Panc1 (cell line): Measurements from ENCODE around the gene RRP8. TPM values are rescaled to one million over a fixed set of nuclear protein-coding genes. Genes with fewer than 3 reads are reported as not detected.

Source experiments
- ATAC-seq: fragments of 200-7000 bp; cut with Tn5 transposase; 2 replicates; pipeline ENCODE4 v1.9.1; 2020; ENCODE audit warnings: mild to moderate bottlenecking, moderate library complexity
- BruUV-seq: library from RNA; stranded (reverse); fragments of 400-500 nt; replicated peaks from 2 replicates; lab custom pipeline; 2021; lab: Mats Ljungman, UMichigan
- CTCF ChIA-PET: fragments of 300-600 bp; sonication (Branson Sonifier 250); formaldehyde crosslinking; loops from one replicate; lab custom pipeline; 2022; ENCODE audit warnings: antibody characterized with exemption; lab: Charles Lee
- POLR2A ChIA-PET: fragments of 300-600 bp; sonication (Branson Sonifier 250); formaldehyde crosslinking; loops from one replicate; lab custom pipeline; 2022; ENCODE audit warnings: antibody characterized with exemption; lab: Charles Lee
- DNase-seq: peaks from one replicate; pipeline ENCODE4 v3.0.0-alpha.2; 2010; ENCODE audit warnings: low read depth, low spot score
- H3K27ac ChIP-seq: 2 replicates; pipeline ENCODE4 v1.5.1; 2011; ENCODE audit warnings: mild to moderate bottlenecking, low read length, inconsistent platforms
- H3K27me3 ChIP-seq: fragments of 200-500 bp; sonication (Bioruptor generic); 2 replicates; pipeline ENCODE4 v1.6.0; 2014; ENCODE audit warnings: low read length, inconsistent platforms; ENCODE audit not compliant: control insufficient read depth, insufficient read depth
- H3K36me3 ChIP-seq: fragments of 200-500 bp; sonication (Bioruptor generic); 2 replicates; pipeline ENCODE4 v1.5.1; 2014; ENCODE audit warnings: inconsistent platforms, mild to moderate bottlenecking, low read length, moderate library complexity; ENCODE audit not compliant: control insufficient read depth, insufficient read depth
- H3K4me1 ChIP-seq: 2 replicates; pipeline ENCODE4 v1.5.1; 2011; ENCODE audit warnings: inconsistent platforms, mild to moderate bottlenecking, low read length, moderate library complexity; ENCODE audit not compliant: control insufficient read depth, insufficient read depth
- H3K4me3 ChIP-seq, 2 experiments: 2 replicates each; pipeline ENCODE4 v1.5.1; 2011 to 2012; ENCODE audit warnings: low read depth in 2 of 2, low read length in 2 of 2, mild to moderate bottlenecking in 2 of 2, inconsistent platforms in 1 of 2, moderate library complexity in 1 of 2
- H3K9me3 ChIP-seq: fragments of 200-500 bp; sonication (Bioruptor generic); 2 replicates; pipeline ENCODE4 v1.5.1; 2014; ENCODE audit warnings: low read depth, mild to moderate bottlenecking, inconsistent platforms, low read length, moderate library complexity; ENCODE audit not compliant: control insufficient read depth, insufficient read depth
- POLR2AphosphoS5 ChIP-seq: IDR thresholded peaks from 2 replicates; pipeline ENCODE4 v1.6.1; 2012; ENCODE audit warnings: mild to moderate bottlenecking, low read depth, low read length, moderate library complexity
- SIN3A ChIP-seq: IDR thresholded peaks from 2 replicates; pipeline ENCODE4 v1.6.1; 2012; ENCODE audit warnings: low read depth, mild to moderate bottlenecking, low read length, moderate library complexity, borderline replicate concordance; ENCODE audit not compliant: insufficient read depth
- TCF7L2 ChIP-seq: IDR thresholded peaks from 2 replicates; pipeline ENCODE4 v1.6.1; 2011; ENCODE audit warnings: mild to moderate bottlenecking, low read depth, low read length, inconsistent platforms
- in situ Hi-C: cut with HindIII; loops from 2 replicates; pipeline ENCODE4 v1.10.0; 2016; ENCODE audit warnings: low sequenced_read_pairs, low pct_unique_long_range_greater_than_20kb
- intact Hi-C: fragments of 100-400 bp; cut with micrococcal nuclease; formaldehyde crosslinking; loops from one replicate; pipeline ENCODE4 v1.10.0; 2022; ENCODE audit not compliant: unreplicated experiment
- total RNA-seq: library from RNA; stranded (reverse); gene quantifications from one replicate; pipeline ENCODE4 v1.2.1, GENCODE V29; 2021; ENCODE audit not compliant: unreplicated experiment
- TF ChIP-seq, protein P1 (sequence below): fragments of 450-650 bp; IDR thresholded peaks from 2 replicates; pipeline ENCODE4 v1.5.1; 2017; ENCODE audit warnings: mild to moderate bottlenecking
- TF ChIP-seq, protein P2 (sequence below), 2 experiments: IDR thresholded peaks; 2 replicates each; pipeline ENCODE4 v1.6.1; 2011 to 2012; ENCODE audit warnings: low read depth in 2 of 2, control low read depth in 1 of 2, low read length in 1 of 2, mild to moderate bottlenecking in 1 of 2, moderate library complexity in 1 of 2; ENCODE audit not compliant: insufficient read depth in 1 of 2

The RRP8 gene
- total RNA-seq, 1 experiment from 2014 or later, result 23.1 TPM

DNA sequence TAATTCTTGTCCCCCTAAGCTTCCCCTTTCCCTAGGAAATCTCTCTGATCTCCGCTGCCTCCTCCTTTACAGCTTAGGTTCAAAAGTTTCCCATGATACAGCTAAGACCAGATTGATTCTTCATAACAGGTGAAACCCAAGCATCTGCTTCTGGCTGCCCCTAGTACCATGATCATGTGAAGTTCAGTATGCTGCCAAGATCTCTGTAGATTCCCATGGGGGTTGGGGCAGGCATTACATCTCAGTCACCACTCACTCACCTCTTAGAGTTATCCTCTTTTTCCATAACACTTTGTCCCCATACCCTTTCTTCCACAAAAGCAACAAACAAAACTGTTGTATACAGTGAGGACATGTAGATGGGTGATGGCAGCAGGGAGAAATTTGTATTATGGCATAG, 44.0 kb downstream of the RRP8 start:
- no TSS peak for BruUV-seq
- Histone ChIP-seq H3K36me3 (no peaks in the 10 kb centered on the region), H3K27ac (no peak overlapping the region), H3K27me3 (no peaks in the 10 kb centered on the region), H3K4me3 (no peak overlapping the region), H3K9me3 (no peaks in the 10 kb centered on the region), H3K4me1 (no peaks in the 10 kb centered on the region)
- intact Hi-C loops, result no loop called here
- TF ChIP-seq TCF7L2 (no peak), POLR2AphosphoS5 (no peak), SIN3A (no peak)
- TF ChIP-seq, protein P1, sequence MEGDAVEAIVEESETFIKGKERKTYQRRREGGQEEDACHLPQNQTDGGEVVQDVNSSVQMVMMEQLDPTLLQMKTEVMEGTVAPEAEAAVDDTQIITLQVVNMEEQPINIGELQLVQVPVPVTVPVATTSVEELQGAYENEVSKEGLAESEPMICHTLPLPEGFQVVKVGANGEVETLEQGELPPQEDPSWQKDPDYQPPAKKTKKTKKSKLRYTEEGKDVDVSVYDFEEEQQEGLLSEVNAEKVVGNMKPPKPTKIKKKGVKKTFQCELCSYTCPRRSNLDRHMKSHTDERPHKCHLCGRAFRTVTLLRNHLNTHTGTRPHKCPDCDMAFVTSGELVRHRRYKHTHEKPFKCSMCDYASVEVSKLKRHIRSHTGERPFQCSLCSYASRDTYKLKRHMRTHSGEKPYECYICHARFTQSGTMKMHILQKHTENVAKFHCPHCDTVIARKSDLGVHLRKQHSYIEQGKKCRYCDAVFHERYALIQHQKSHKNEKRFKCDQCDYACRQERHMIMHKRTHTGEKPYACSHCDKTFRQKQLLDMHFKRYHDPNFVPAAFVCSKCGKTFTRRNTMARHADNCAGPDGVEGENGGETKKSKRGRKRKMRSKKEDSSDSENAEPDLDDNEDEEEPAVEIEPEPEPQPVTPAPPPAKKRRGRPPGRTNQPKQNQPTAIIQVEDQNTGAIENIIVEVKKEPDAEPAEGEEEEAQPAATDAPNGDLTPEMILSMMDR, result no peak
- TF ChIP-seq, protein P2, sequence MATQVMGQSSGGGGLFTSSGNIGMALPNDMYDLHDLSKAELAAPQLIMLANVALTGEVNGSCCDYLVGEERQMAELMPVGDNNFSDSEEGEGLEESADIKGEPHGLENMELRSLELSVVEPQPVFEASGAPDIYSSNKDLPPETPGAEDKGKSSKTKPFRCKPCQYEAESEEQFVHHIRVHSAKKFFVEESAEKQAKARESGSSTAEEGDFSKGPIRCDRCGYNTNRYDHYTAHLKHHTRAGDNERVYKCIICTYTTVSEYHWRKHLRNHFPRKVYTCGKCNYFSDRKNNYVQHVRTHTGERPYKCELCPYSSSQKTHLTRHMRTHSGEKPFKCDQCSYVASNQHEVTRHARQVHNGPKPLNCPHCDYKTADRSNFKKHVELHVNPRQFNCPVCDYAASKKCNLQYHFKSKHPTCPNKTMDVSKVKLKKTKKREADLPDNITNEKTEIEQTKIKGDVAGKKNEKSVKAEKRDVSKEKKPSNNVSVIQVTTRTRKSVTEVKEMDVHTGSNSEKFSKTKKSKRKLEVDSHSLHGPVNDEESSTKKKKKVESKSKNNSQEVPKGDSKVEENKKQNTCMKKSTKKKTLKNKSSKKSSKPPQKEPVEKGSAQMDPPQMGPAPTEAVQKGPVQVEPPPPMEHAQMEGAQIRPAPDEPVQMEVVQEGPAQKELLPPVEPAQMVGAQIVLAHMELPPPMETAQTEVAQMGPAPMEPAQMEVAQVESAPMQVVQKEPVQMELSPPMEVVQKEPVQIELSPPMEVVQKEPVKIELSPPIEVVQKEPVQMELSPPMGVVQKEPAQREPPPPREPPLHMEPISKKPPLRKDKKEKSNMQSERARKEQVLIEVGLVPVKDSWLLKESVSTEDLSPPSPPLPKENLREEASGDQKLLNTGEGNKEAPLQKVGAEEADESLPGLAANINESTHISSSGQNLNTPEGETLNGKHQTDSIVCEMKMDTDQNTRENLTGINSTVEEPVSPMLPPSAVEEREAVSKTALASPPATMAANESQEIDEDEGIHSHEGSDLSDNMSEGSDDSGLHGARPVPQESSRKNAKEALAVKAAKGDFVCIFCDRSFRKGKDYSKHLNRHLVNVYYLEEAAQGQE (IDR thresholded peaks at IDR 0.05; ENCODE audit: insufficient read depth in 1 of 2, low read depth in 2 of 2, low read length in 1 of 2), result no peak
- CTCF ChIA-PET, result no interaction called here
- ATAC-seq (no peak), DNase-seq (no peak)
- POLR2A ChIA-PET, result no interaction called here
- in situ Hi-C loops, result no loop called here

DNA sequence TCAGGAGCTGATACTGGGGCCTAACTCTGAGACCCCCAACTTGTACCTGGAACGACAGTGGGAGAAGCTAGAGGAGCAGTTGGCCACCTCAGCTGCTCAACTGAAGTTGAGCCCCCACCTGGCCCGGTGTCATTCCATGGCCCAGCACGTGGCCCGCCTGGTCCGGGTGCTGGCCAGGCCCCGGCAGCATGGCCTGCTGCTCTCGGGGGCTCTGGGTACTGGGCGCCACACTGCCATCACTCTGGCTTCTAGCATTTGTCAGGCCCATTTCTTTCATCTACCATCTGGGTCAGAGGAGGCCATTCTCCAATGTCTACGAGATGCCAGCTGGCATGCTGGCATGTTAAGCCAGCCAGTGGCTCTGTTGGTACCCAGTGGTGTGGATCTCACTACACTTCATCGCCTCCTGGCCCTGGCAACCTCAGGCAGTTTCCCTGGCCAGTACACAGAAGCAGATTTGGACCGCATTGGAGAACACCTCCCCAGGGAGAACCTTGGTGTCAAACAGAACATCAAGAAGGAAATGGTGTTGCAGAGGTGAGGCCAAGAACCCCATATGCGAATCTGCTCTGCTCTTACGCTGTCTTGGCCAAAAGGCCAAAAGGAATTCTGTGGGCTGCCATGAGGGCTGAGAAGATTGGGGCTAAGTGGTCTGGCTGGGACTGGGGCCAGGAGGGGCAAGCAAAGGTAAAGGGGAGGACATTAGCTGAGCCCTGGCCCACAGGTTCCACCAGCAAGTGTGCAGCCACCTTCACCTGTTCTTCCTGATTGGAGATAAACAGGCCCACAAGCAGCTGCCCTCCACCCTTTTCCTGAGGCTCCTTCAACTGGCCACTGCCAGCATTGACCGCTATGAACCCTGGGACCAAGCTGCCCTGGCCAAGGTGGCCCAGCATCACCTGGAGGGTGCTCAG, 45.4 kb downstream of the RRP8 start:
- Histone ChIP-seq H3K9me3 (no peaks in the 10 kb centered on the region), H3K36me3 (no peaks in the 10 kb centered on the region), H3K27ac (no peak overlapping the region), H3K27me3 (no peaks in the 10 kb centered on the region), H3K4me1 (no peaks in the 10 kb centered on the region), H3K4me3 (no peak overlapping the region)
- DNase-seq, result no peak
- no peak for ATAC-seq
- no TSS peak for BruUV-seq
- POLR2A ChIA-PET, result no interaction called here
- intact Hi-C loops (no loop called here), in situ Hi-C loops (no loop called here)
- CTCF ChIA-PET, result no interaction called here
- TF ChIP-seq, protein P2 (IDR thresholded peaks at IDR 0.05; ENCODE audit: insufficient read depth in 1 of 2, low read depth in 2 of 2, low read length in 1 of 2), result no peak
- TF ChIP-seq POLR2AphosphoS5 (no peak), TCF7L2 (no peak), SIN3A (no peak)
- TF ChIP-seq, protein P1, result no peak
